NCI-H2107 treated with DMSO at 0.1 percent for 48 hours (cell line): Measurements from ENCODE around the gene REEP6.

ENCODE experiments used
- DNase-seq: peaks from one replicate; lab custom pipeline; 2025; ENCODE audit not compliant: unreplicated experiment; lab: John Stamatoyannopoulos, UW

Gene REEP6

DNA sequence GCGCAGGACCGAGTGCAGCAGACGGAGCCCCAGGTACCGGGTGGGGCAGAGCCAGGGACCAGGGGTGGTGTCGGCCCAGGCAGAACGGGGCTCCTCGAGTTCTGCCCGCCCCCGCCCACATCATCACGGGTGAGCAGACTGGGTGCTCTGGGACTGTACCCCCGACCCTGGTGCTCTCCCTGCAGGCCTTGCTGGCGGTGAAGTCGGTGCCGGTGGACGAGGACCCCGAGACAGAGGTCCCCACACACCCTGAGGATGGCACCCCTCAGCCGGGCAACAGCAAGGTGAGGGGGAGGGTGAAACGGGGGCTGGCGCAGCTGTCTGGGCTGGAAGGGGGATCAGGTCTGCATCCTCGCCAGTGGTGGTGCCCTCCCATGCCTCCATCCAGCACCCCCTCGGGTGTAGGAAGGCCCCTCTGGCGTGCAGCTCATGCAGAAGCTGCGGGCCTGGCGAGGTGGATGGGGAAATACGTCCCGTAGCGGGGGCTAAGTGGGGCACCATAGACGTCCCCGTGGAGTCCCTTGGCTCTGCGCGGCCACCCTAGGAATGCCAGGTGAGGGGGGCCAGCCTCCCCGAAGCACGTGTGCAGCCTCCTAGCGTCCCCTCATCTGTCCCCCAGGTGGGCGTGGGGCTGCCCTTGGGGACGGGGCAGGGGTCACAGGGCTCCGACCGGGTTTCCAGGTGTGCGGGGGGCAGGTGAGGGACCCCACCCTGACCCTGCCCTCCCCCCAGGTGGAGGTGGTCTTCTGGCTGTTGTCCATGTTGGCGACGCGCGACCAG lies 34.7 kb upstream of the REEP6 start:
- no peak for DNase-seq

DNA sequence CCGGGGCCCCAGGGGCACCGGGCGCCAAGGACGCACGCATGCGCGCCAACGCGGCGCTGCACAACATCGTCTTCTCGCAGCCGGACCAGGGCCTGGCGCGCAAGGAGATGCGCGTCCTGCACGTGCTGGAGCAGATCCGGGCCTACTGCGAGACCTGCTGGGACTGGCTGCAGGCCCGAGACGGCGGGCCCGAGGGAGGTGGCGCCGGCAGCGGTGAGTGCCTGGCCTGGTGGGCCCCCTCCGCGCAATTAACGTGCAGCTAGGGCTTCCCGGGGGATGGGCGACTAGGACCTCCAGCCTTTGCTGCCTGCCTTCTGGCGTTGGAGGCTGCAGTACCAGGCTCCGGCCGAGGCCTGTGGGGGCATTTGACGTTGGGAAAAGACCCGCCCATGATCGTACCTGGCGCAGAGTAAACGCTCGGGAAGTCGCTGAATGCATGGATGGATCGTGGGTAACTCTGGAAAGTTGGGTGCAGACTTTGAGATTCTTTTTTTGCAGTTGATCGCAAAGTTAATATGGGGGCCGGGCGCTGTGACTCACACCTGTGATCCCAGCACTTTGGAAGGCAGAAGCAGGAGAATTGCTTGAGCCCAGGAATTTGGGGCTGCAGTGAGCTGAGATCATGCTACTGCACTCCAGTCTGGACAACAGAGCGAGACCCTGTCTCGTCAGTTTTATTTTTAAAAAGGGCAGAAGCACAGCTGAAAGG lies 33.8 kb upstream of the REEP6 start:
- no peak for DNase-seq

DNA sequence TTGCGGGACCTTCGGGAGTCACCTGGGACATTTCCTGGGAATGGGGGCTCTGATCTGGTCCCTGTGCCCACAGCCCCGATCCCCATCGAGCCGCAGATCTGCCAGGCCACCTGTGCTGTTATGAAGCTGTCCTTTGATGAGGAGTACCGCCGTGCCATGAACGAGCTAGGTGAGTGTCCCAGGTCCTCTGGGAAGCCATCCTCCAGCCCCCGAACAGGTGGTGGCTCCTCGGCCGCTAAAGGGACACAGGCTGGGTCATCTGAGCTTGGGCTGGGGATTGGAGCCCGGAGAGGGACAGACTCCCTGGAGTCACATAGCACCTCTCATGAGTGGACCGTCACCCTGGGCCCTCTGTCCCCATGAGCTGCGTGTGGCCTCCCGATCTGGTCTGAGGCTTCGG lies 33.1 kb upstream of the REEP6 start:
- DNase-seq, result no peak

DNA sequence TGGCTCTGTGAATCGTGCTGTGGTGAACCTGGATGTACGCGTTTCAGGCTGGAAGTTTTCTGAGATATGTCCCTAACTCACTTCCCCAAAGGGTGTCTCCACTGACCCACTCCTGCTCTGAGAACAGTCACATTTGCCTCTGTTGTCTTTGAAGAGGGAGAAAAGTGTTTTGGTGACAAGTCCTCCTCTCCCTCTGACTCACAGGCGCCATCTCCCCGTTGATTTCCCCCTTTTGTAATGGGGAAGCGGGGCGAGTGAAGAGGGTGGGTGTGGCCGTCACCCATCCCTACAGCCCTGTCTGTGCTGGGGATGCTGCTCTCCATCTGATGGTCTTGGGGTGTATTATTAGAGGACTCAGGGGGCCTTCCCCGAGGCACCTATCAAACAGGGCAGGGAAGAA lies 31.5 kb upstream of the REEP6 start:
- no peak for DNase-seq

DNA sequence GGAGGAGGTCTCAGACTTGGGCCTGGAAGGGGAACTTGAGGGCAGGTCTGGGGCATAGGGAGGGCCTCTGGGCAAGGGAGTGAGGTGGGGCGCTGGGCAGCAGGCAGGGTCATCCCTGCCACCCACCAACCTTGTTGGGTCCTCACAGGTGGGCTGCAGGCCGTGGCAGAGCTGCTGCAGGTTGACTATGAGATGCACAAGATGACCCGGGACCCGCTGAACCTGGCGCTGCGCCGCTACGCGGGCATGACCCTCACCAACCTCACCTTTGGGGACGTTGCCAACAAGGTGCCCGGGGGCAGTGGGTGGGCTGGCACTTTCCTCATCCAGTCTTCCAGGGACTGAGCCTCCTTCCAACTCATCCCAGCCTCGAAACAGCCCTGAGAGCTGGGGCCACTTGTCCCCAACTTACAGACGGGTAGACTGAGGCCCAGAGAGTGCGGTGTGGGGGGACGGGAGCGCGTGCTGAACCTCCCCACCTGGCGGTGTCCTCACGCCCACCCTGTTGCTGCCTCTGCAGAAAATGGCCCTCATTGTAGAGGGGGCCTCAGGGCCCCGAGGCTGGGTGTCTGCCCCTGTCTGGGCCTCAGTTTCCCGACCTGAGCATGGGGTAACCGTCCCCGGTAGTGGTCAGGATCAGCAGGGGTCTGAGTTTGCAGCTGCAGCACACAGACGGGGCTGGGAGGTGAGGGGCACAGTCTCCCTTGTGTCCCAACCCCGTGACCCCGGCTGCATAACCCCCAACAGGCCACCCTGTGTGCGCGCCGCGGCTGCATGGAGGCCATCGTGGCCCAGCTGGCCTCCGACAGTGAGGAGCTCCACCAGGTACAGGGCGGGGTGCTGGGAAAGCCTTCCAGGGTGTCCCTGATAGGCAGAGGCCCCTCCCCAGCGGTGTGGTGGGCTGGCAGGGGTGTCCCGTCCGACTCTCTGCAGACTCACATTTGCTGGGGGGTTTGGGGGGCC lies 30.7 kb upstream of the REEP6 start:
- no peak for DNase-seq

DNA sequence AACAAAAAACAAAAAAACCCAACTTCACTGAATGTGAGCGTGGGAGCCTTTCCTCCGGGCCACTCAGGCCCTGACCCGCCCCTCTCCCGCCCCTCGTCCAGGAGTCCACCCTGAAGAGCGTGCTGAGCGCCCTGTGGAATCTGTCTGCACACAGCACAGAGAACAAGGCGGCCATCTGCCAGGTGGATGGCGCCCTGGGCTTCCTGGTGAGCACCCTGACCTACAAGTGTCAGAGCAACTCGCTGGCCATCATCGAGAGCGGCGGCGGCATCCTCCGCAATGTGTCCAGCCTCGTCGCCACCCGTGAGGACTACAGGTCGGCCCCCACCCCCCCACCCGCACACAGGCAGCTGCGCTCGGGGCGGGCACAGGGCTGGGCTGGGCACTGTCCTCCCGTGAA lies 29.1 kb upstream of the REEP6 start:
- DNase-seq, result no peak

DNA sequence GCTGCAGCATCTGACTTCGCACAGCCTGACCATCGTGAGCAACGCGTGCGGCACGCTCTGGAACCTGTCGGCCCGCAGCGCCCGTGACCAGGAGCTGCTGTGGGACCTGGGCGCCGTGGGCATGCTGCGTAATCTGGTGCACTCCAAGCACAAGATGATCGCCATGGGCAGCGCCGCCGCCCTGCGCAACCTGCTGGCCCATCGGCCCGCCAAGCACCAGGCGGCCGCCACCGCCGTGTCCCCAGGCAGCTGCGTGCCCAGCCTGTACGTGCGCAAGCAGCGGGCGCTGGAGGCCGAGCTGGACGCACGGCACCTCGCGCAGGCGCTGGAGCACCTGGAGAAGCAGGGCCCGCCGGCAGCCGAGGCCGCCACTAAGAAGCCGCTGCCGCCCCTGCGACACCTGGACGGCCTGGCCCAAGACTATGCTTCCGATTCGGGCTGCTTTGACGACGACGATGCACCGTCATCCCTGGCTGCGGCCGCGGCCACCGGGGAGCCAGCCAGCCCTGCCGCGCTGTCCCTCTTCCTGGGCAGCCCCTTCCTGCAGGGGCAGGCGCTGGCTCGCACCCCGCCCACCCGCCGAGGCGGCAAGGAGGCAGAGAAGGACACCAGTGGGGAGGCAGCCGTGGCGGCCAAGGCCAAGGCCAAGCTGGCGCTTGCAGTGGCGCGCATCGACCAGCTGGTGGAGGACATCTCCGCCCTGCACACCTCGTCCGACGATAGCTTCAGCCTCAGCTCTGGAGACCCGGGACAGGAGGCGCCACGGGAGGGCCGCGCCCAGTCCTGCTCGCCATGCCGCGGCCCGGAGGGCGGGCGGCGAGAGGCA lies 25.6 kb upstream of the REEP6 start:
- no peak for DNase-seq

DNA sequence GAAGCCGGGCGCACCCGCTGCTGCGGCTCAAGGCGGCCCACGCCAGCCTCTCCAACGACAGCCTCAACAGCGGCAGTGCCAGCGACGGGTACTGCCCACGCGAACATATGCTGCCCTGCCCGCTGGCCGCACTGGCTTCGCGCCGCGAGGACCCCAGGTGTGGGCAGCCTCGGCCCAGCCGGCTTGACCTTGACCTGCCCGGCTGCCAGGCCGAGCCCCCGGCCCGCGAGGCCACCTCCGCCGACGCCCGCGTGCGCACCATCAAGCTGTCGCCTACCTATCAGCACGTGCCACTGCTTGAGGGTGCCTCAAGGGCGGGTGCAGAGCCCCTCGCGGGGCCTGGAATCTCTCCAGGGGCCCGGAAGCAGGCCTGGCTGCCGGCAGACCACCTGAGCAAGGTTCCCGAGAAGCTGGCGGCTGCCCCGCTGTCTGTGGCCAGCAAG lies 24.9 kb upstream of the REEP6 start:
- DNase-seq, result no peak

DNA sequence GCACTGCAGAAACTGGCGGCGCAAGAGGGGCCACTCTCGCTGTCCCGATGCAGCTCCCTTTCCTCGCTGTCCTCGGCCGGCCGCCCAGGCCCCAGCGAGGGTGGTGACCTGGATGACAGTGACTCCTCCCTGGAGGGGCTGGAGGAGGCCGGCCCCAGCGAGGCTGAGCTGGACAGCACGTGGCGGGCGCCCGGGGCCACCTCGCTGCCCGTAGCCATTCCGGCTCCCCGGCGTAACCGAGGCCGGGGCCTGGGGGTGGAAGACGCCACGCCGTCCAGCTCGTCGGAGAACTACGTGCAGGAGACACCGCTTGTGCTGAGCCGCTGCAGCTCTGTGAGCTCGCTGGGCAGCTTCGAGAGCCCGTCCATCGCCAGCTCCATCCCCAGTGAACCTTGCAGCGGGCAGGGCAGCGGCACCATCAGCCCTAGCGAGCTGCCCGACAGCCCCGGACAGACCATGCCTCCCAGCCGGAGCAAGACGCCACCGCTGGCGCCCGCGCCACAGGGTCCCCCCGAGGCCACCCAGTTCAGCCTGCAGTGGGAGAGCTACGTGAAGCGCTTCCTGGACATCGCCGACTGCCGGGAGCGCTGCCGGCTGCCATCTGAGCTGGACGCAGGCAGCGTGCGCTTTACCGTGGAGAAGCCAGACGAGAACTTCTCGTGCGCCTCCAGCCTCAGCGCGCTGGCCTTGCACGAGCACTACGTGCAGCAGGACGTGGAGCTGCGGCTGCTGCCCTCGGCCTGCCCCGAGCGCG lies 24.3 kb upstream of the REEP6 start:
- DNase-seq, result no peak

DNA sequence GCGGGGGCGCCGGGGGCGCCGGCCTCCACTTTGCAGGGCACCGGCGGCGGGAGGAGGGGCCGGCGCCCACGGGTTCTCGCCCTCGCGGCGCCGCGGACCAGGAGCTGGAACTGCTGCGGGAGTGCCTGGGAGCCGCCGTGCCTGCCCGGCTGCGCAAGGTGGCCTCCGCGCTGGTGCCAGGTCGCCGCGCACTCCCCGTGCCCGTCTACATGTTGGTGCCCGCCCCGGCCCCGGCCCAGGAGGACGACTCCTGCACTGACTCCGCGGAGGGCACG lies 23.8 kb upstream of the REEP6 start:
- no peak for DNase-seq

DNA sequence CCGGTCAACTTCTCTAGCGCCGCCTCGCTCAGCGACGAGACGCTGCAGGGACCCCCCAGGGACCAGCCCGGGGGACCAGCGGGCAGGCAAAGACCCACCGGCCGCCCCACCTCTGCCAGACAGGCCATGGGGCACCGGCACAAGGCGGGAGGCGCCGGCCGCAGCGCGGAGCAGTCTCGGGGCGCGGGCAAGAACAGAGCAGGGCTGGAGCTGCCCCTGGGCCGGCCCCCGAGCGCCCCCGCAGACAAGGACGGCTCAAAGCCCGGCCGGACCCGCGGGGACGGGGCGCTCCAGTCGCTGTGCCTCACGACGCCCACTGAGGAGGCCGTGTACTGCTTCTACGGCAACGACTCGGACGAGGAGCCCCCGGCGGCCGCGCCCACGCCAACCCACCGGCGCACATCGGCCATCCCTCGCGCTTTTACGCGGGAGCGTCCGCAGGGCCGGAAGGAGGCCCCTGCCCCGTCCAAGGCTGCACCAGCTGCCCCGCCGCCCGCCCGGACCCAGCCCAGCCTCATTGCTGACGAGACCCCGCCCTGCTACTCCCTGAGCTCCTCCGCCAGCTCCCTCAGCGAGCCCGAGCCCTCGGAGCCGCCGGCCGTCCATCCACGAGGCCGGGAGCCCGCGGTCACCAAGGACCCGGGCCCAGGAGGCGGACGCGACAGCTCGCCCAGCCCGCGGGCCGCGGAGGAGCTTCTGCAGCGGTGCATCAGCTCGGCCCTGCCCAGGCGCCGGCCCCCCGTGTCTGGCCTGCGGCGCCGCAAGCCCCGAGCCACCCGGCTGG lies 23.3 kb upstream of the REEP6 start:
- DNase-seq, result no peak

DNA sequence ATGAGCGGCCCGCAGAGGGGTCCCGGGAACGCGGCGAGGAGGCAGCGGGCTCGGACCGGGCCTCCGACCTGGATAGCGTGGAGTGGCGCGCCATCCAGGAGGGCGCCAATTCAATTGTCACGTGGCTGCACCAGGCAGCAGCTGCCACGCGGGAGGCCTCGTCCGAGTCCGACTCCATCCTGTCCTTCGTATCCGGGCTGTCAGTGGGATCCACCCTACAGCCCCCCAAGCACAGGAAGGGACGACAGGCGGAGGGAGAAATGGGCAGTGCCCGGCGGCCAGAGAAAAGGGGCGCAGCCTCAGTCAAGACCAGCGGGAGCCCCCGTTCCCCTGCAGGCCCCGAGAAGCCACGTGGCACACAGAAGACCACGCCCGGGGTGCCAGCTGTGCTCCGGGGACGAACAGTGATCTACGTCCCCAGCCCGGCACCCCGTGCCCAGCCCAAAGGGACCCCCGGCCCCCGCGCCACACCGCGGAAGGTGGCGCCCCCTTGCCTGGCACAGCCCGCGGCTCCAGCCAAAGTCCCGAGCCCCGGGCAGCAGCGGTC lies 22.6 kb upstream of the REEP6 start:
- DNase-seq, result no peak

DNA sequence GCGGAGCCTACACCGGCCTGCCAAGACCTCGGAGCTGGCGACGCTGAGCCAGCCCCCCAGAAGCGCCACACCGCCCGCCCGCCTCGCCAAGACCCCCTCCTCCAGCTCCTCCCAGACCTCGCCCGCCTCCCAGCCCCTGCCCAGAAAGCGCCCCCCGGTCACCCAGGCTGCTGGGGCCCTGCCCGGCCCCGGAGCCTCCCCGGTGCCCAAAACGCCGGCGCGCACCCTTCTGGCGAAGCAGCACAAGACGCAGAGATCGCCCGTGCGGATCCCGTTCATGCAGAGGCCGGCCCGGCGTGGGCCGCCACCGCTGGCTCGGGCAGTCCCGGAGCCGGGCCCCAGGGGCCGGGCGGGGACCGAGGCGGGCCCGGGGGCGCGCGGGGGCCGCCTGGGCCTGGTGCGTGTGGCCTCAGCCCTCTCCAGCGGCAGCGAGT lies 22.1 kb upstream of the REEP6 start:
- DNase-seq, result no peak

DNA sequence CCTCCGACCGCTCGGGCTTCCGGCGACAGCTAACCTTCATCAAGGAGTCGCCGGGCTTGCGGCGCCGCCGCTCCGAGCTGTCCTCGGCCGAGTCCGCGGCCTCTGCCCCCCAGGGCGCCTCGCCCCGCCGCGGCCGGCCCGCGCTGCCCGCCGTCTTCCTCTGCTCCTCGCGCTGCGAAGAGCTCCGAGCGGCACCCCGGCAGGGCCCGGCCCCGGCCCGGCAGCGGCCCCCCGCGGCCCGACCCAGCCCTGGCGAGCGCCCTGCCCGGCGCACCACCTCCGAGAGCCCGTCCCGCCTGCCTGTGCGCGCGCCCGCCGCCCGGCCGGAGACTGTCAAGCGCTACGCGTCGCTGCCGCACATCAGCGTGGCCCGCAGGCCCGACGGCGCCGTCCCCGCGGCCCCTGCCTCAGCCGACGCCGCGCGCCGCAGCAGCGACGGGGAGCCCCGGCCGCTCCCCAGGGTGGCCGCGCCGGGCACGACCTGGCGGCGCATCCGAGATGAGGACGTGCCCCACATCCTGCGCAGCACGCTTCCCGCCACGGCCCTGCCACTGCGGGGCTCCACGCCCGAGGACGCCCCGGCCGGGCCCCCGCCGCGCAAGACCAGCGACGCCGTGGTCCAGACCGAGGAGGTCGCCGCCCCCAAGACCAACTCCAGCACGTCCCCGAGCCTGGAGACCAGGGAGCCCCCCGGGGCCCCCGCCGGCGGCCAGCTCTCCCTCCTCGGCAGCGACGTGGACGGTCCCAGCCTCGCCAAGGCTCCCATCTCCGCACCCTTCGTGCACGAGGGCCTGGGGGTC lies 21.5 kb upstream of the REEP6 start:
- DNase-seq, result no peak

DNA sequence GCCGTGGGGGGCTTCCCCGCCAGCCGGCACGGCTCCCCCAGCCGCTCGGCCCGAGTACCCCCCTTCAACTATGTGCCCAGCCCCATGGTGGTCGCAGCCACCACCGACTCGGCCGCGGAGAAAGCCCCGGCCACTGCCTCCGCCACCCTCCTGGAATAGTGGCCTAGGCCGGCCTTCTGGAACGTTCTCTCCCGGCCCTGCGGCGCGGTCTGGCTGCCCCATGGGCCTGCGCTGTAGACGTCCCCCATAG lies 21.0 kb upstream of the REEP6 start:
- DNase-seq, result no peak

DNA sequence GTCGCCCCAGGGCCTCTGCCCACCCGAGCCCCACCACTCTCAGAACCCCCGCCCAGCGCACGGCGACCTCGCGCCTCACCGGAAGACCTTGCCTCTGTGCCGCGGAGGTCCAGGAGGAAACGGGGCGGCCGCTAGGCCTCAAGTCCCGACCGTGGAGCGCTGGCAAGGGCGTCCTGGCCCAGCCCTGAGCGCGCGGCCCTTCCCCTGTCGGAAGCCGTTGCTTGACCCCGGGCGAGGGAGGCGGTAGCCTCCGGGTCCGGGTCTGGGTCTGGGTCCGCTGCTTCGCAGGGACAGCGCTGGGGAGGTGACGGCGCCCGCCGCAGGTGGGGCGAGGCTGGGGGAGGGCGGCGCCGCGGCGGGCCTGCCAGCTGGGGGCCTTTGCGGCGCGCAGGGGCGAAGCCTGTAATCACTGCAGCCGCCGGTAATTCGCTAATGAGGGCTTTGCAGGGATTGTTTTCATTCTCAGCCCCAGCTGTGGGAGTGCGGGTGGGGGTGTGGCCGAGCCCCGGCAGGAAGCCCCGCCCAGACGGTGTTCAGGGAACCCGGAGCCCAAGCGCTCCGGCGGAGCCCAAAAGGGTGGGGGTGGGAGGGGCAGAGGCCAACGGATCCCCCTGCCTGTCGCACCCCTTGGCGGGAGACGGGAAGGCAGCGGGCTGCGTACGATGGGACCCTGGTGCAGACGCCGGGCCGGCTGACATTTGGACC lies 20.5 kb upstream of the REEP6 start:
- no peak for DNase-seq

DNA sequence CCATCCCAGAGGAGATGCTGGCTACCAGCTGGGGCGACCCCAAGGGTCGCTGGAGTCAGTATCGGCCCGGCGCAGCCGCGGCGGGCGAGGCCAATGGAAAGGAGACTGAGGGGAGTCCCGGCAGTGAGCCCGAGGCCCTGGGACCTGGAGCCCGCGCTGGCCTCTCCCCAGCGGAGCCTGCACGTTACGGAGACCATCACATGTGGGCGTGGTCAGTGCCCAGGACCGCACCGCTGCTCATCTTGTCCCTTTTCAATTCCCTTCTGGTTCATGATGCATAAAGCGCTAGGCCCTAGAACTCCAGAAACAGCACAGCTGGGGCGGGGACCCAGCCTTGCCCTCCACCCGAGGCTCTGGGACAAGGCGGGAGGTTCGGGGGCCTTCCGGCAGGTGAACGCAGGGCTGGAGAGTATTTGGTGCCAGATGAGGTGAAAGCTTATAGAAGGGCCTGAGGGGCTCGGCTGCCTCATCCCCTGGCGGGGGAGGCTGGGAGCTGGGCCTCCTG lies 19.9 kb upstream of the REEP6 start:
- DNase-seq, result no peak
